Mucosa of descending colon (tissue), 3 donors: ENCODE measurements around the gene GOSR2. TPM values are rescaled to one million over a fixed set of nuclear protein-coding genes. Genes with fewer than 3 reads are reported as not detected.

Experiments used
- ATAC-seq: fragments of 200-7000 bp; cut with Tn5 transposase; one replicate; pipeline ENCODE4 v1.9.1; 2020; ENCODE audit warnings: mild to moderate bottlenecking, moderate library complexity
- DNase-seq, 3 donors: peaks; one replicate each; pipeline ENCODE4 v3.0.0-alpha.2; 2020
- H3K36me3 ChIP-seq: fragments of 200-600 bp; one replicate; pipeline ENCODE4 v1.8.0; 2021; ENCODE audit warnings: low read depth, mild to moderate bottlenecking
- H3K4me1 ChIP-seq: fragments of 200-600 bp; one replicate; pipeline ENCODE4 v1.8.0; 2021; ENCODE audit warnings: low read depth, mild to moderate bottlenecking
- H3K4me3 ChIP-seq: fragments of 200-600 bp; one replicate; pipeline ENCODE4 v1.8.0; 2021; ENCODE audit warnings: mild to moderate bottlenecking
- H3K9me3 ChIP-seq: fragments of 200-600 bp; one replicate; pipeline ENCODE4 v1.8.0; 2021; ENCODE audit warnings: mild to moderate bottlenecking
- CTCF ChIP-seq: fragments of 200-600 bp; IDR thresholded peaks from one replicate; pipeline ENCODE4 v1.8.0; 2022; ENCODE audit warnings: antibody characterized with exemption, mild to moderate bottlenecking
- intact Hi-C, 2 donors: fragments of 100-400 bp; cut with DNase I in 1 of 2; cut with micrococcal nuclease in 1 of 2; formaldehyde crosslinking; loops; one replicate each; pipeline versions ENCODE4 v1.11.0 to v1.11.1; 2022; cut with DNase I, micrococcal nuclease
- long read RNA-seq, 2 donors: library from polyadenylated mRNA; unstranded; transcript quantifications; one replicate each; pipeline ENCODE4 v2.0.0, GENCODE V29; 2019 to 2021
- total RNA-seq, 3 donors: library from RNA; stranded (reverse); fragmentation: NEBNext Ultra II Directional in 2 of 3; extraction: Animal tissue kit (Norgen Biotek cat#: 25700) in 2 of 3; gene quantifications; one replicate each; pipeline versions ENCODE4 v1.2.1 to v1.2.4, GENCODE V29; 2021 to 2023
- donor health status: DM: no; HTN: no; CAD: no; lungs with moderate emphysema.
- donor health status: DM: no; HTN: no; CAD: no.
- donor health status: DM: no; HTN: yes; CAD: no.

Gene GOSR2
- 10 to 100 TPM; 53.7 to 56.5 (median 55.0) TPM for total RNA-seq
- long read RNA-seq, donor 1, transcript GOSR2-232 (6 exons, 3,964 nt) = major isoform, 19 of 40 reads
- long read RNA-seq, donor 1, partial matches to known transcripts = 3 of 40 reads
- long read RNA-seq, donor 1, other reads (novel, unspliced or antisense) = 3 of 40 reads
- long read RNA-seq, donor 2, transcript GOSR2-232 (6 exons, 3,964 nt) = major isoform, 12 of 16 reads
- long read RNA-seq, donor 2, partial matches to known transcripts = 0 of 16 reads
- long read RNA-seq, donor 2, other reads (novel, unspliced or antisense) = 0 of 16 reads

GRCh38 chr17:46922804-46923635 is at the start of gene GOSR2:
GOSR2 (plus strand) TSS chr17:46923160; CDS start chr17:46923193, 33 bp downstream.
- peak; percentile 99 for ATAC-seq
- intact Hi-C loops = no loop called here
- Histone ChIP-seq H3K9me3 (no peaks in the 10 kb centered on the region), H3K4me1 (peaks cover 13% of the 10 kb centered on the region), H3K36me3 (no peaks in the 10 kb centered on the region), H3K4me3 (peak within 1 kb of the TSS; percentile 95)
- no peak for TF ChIP-seq CTCF
- peak; percentile 92 to 95 (median 93) for DNase-seq

- intact Hi-C loops = no loop called here
- TF ChIP-seq CTCF = no peak
- H3K4me1 ChIP-seq = peaks cover 12% of the 10 kb centered on the region
- no peaks in the 10 kb centered on the region for H3K36me3 ChIP-seq
- H3K4me3 ChIP-seq = no peak overlapping the region
- H3K9me3 ChIP-seq = no peaks in the 10 kb centered on the region
- ATAC-seq (no peak), DNase-seq (no peak)
Observed at GRCh38 chr17:46873941-46874645, 48.9 kb upstream of the GOSR2 start.

GRCh38 chr17:46874906-46875305 is 48.1 kb upstream of the GOSR2 start:
- Histone ChIP-seq H3K4me3 (no peak overlapping the region), H3K4me1 (peaks cover 10% of the 10 kb centered on the region), H3K9me3 (no peaks in the 10 kb centered on the region), H3K36me3 (no peaks in the 10 kb centered on the region)
- TF ChIP-seq CTCF = no peak
- intact Hi-C loops = no loop called here
- DNase-seq (no peak), ATAC-seq (no peak)

- Histone ChIP-seq H3K4me1 (peaks cover 3% of the 10 kb centered on the region), H3K9me3 (no peaks in the 10 kb centered on the region), H3K4me3 (no peak overlapping the region), H3K36me3 (no peaks in the 10 kb centered on the region)
- DNase-seq (no peak), ATAC-seq (peak; percentile 39)
- intact Hi-C loops = no loop called here
- no peak for TF ChIP-seq CTCF
Observed at GRCh38 chr17:46875849-46876352, 47.1 kb upstream of the GOSR2 start.

GRCh38 chr17:46876353-46876887 is 46.5 kb upstream of the GOSR2 start:
- peak; percentile 66 to 85 (median 75) for DNase-seq
- ATAC-seq = peak; percentile 98
- intact Hi-C loops = no loop called here
- no peaks in the 10 kb centered on the region for H3K36me3 ChIP-seq
- no peak overlapping the region for H3K4me3 ChIP-seq
- no peaks in the 10 kb centered on the region for H3K9me3 ChIP-seq
- TF ChIP-seq CTCF = peak; percentile 64
- no peaks in the 10 kb centered on the region for H3K4me1 ChIP-seq
